Right atrium auricular region (tissue), 2 donors: ENCODE measurements around the gene IRAK1. TPM values are rescaled to one million over a fixed set of nuclear protein-coding genes. Genes with fewer than 3 reads are reported as not detected.

Source experiments
- DNase-seq: peaks from one replicate; pipeline ENCODE4 v3.0.0-alpha.2; 2019; ENCODE audit warnings: low spot score
- H3K27ac ChIP-seq, 2 donors: fragments of 200-600 bp; sonication (generic); 1 replicate in 1 of 2; 2 replicates in 1 of 2; pipeline ENCODE4 v1.5.1; 2016 to 2019
- H3K27me3 ChIP-seq, 2 donors: fragments of 200-600 bp; sonication (generic); one replicate each; pipeline versions ENCODE4 v1.5.1 to v1.6.0; 2017 to 2019
- H3K36me3 ChIP-seq: fragments of 200-600 bp; sonication (generic); one replicate; pipeline ENCODE4 v1.5.1; 2016
- H3K4me1 ChIP-seq, 2 donors: fragments of 200-600 bp; sonication (generic); one replicate each; pipeline versions ENCODE4 v1.5.1 to v1.6.0; 2017 to 2019
- H3K4me3 ChIP-seq, 2 donors: fragments of 200-600 bp; sonication (generic); 1 replicate in 1 of 2; 2 replicates in 1 of 2; pipeline ENCODE4 v1.5.1; 2017 to 2019; ENCODE audit warnings: mild to moderate bottlenecking in 1 of 2, moderate library complexity in 1 of 2
- H3K9me3 ChIP-seq, 2 donors: fragments of 200-600 bp; sonication (generic); one replicate each; pipeline ENCODE4 v1.5.1; 2019
- total RNA-seq, 2 donors: library from RNA; depleted of rRNA; stranded (reverse); fragments of >200 nt; gene quantifications; one replicate each; pipeline ENCODE4 v1.1.0, GENCODE V29; 2016
- TF ChIP-seq, protein P1 (sequence below), 2 donors: fragments of 200-600 bp; sonication (generic); IDR thresholded peaks; one replicate each; pipeline ENCODE4 v1.5.1; 2019; ENCODE audit warnings: antibody characterized with exemption in 2 of 2

Gene IRAK1
- total RNA-seq, 2 donors from 2014 or later: 27.5 to 37.1 TPM

DNA sequence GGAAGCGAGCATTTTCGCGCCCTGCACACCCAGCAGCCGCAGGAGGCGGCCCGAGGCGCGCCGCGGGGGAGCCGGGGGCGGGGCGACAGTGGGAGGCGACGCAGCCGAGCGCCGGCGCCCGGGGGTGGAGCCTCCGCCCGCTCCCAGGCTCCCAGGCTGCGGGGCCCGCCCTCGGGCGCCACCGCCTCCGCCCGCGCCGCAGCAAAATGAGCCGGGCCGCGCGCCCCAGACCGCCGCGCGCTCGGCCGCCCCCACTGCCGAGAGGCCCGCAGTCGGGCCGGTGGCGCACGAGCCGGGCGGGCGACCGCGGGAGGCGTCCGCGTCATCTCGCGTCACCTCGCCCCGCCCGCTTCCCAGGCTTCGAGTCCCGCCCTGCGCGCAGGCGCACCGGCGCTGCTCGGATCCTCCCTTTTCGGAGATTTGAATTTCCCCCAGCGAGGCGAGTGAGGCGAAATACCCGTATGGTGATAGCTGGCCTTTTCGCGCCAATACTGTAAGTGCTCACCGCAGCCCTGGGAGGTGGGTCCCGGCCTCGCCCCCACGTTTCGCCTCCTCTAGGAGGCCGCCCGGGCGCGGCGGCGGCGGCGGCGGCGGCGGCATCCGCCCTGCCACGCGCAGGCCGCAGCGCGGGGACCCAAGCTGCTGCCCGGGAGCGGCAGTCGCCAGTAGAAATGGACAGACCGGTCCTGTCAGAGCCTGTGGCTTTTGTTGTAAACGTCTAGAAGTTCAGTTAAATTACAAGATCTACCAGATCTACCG, 47.2 kb downstream of the IRAK1 start, which contains the start of gene TMEM187:
TSS of gene TMEM187 (plus strand) at position 387 of the 759 bp plus-strand sequence. CDS start 9,309 bp downstream, outside the sequence.
- H3K9me3 ChIP-seq: no peaks in the 10 kb centered on the region
- H3K4me1 ChIP-seq: peaks cover 0 to 44% of the 10 kb centered on the region in 2 donors
- no peaks in the 10 kb centered on the region for H3K36me3 ChIP-seq
- TF ChIP-seq, protein P1, sequence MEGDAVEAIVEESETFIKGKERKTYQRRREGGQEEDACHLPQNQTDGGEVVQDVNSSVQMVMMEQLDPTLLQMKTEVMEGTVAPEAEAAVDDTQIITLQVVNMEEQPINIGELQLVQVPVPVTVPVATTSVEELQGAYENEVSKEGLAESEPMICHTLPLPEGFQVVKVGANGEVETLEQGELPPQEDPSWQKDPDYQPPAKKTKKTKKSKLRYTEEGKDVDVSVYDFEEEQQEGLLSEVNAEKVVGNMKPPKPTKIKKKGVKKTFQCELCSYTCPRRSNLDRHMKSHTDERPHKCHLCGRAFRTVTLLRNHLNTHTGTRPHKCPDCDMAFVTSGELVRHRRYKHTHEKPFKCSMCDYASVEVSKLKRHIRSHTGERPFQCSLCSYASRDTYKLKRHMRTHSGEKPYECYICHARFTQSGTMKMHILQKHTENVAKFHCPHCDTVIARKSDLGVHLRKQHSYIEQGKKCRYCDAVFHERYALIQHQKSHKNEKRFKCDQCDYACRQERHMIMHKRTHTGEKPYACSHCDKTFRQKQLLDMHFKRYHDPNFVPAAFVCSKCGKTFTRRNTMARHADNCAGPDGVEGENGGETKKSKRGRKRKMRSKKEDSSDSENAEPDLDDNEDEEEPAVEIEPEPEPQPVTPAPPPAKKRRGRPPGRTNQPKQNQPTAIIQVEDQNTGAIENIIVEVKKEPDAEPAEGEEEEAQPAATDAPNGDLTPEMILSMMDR (IDR thresholded peaks at IDR 0.05): no peak
- H3K27ac ChIP-seq: peak within 1 kb of the TSS; percentile 97 to 99
- H3K27me3 ChIP-seq: no peaks in the 10 kb centered on the region
- DNase-seq: peak; percentile 89
- peak within 1 kb of the TSS; percentile 68 to 71 for H3K4me3 ChIP-seq

DNA sequence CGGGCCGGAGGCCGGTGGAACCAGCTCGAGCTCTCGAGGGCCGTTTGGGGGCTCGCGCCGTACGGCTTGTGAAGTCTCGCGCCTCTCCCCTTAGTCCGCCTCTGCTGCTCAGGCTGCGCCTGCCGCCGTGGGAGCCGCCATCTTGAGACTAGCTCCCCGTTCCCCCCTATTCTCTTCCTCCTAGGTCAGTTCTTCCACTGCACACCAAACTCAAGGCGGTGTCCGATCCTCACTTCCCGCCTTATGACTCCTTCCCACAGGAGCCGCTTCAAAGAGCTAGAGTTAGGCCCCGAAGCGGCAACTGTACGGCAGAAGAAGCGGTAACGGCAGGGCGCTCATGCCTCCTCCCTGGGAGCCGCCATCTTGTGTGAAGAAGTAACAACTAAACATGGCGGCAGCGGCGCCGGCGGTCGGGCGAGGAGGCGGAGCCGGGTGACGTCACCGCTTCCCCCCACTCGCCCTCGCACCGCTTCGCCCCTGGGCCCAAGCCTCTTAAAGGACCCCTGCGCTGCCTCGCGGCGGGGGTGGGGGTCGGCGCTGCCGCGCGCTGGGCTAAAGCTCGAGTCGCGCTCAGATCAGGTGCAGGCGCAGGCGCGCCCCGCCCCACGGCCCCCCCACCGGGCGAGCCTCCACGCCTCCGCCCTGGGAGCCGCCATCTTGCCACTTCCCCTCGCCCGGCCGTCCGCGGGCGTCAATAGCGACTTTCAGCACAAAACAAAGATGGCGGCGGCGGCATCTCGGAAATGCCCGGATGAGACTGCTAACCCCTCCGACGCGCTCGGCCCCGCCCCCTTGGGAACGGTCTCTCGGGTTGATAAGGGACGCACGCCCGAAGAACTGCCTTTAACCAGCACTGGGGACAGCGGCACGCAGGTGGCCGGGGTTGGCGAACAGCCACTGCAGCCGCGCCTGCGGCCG, 48.0 kb downstream of the IRAK1 start, which contains the start of gene HCFC1:
TSS of gene HCFC1 (minus strand) at position 369 of the 918 bp plus-strand sequence. CDS start 978 bp downstream, outside the sequence.
- TF ChIP-seq, protein P1 (IDR thresholded peaks at IDR 0.05): no peak
- Histone ChIP-seq H3K9me3 (no peaks in the 10 kb centered on the region), H3K27me3 (no peaks in the 10 kb centered on the region), H3K36me3 (no peaks in the 10 kb centered on the region), H3K4me3 (peak within 1 kb of the TSS; percentile 68 to 71), H3K27ac (peak within 1 kb of the TSS; percentile 97 to 99), H3K4me1 (peaks cover 0 to 53% of the 10 kb centered on the region in 2 donors)
- DNase-seq: peak; percentile 95

DNA sequence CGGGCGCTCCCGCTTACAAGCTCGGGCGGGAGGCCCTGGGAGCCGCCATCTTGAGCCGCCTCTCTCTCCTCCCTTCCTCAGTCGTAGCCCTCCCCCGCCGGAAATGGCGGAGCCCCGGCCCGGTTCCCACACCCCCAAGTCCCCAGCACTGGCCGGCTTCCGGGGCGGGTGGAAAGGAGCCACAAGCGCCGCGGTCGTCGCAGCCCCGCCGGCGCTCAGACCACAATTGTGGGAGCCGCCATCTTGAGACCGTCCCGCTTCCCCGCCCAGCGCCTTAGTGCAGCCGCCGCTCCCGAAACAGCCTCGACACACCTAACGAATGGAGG, 48.6 kb downstream of the IRAK1 start:
- TF ChIP-seq, protein P1 (IDR thresholded peaks at IDR 0.05): no peak
- H3K27me3 ChIP-seq: no peaks in the 10 kb centered on the region
- peak overlapping the region; percentile 68 to 71 for H3K4me3 ChIP-seq
- H3K4me1 ChIP-seq: peaks cover 0 to 59% of the 10 kb centered on the region in 2 donors
- no peaks in the 10 kb centered on the region for H3K9me3 ChIP-seq
- peak overlapping the region; percentile 97 to 99 for H3K27ac ChIP-seq
- peak; percentile 87 for DNase-seq
- no peaks in the 10 kb centered on the region for H3K36me3 ChIP-seq

GRCh38 chrX:153970357-153971123, 49.2 kb downstream of the IRAK1 start:
- no peaks in the 10 kb centered on the region for H3K36me3 ChIP-seq
- H3K9me3 ChIP-seq: no peaks in the 10 kb centered on the region
- peak overlapping the region; percentile 68 to 71 for H3K4me3 ChIP-seq
- H3K27me3 ChIP-seq: no peaks in the 10 kb centered on the region
- no peak for DNase-seq
- H3K4me1 ChIP-seq: peaks cover 0 to 63% of the 10 kb centered on the region in 2 donors
- TF ChIP-seq, protein P1 (IDR thresholded peaks at IDR 0.05): no peak
- peak overlapping the region; percentile 97 to 99 for H3K27ac ChIP-seq

DNA sequence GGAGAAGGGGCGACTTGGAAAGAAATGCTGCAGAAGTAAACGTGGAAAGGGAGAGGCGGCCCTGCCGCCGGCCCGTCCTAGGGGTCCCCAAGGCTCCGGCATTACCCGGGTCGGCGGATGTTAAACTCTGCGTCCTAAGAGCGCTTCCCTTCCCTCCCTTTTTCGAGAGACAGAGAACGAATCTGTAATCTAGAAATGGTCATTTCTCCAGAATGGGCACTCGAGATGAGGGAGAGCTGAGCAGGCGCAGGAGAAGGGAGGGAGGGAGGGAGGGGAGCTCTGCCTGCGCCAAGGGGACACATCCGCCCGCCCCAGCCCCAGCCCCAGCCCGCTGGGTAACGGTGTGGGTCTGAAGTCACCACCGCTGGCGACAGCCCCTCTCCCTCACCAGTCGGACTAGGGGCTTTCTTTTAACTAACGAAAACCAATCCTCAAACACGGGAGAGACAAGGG, 49.8 kb downstream of the IRAK1 start:
- Histone ChIP-seq H3K4me3 (peak overlapping the region; percentile 68 to 71), H3K27ac (peak overlapping the region; percentile 97 to 99), H3K4me1 (peaks cover 0 to 68% of the 10 kb centered on the region in 2 donors), H3K36me3 (no peaks in the 10 kb centered on the region), H3K27me3 (no peaks in the 10 kb centered on the region), H3K9me3 (no peaks in the 10 kb centered on the region)
- DNase-seq: no peak
- TF ChIP-seq, protein P1 (IDR thresholded peaks at IDR 0.05): no peak
